K562 (cell line): ENCODE data around the gene FGFRL1. TPM values are rescaled to one million over a fixed set of nuclear protein-coding genes. Genes with fewer than 3 reads are reported as not detected.

Source experiments
- CREB1 ChIP-seq, 2 experiments: sonication (generic) in 1 of 2; formaldehyde crosslinking in 1 of 2; IDR thresholded peaks; 2 replicates each; pipeline versions ENCODE4 v1.6.1 to v1.8.0; 2012 to 2022; ENCODE audit warnings: inconsistent platforms in 1 of 2, mild to moderate bottlenecking in 1 of 2, missing genetic modification reagents in 1 of 2, moderate library complexity in 1 of 2
- ETV5 ChIP-seq: sonication (generic); formaldehyde crosslinking; IDR thresholded peaks from 2 replicates; pipeline ENCODE4 v1.4.0; 2020; ENCODE audit warnings: low read depth, mild to moderate bottlenecking, missing genetic modification reagents
- MCM2 ChIP-seq: fragments of 450-650 bp; IDR thresholded peaks from 2 replicates; pipeline ENCODE4 v1.6.1; 2017; ENCODE audit warnings: low read depth, mild to moderate bottlenecking
- NR2C2 ChIP-seq, 2 experiments: fragments of 200-800 bp in 1 of 2; sonication (Bioruptor generic) in 1 of 2; sonication (generic) in 1 of 2; formaldehyde crosslinking in 1 of 2; IDR thresholded peaks; 2 replicates each; pipeline versions ENCODE4 v1.6.1 to v1.8.0; 2016 to 2022; ENCODE audit warnings: mild to moderate bottlenecking in 1 of 2, missing compliant biosample characterization in 1 of 2, missing genetic modification characterization in 1 of 2, missing genetic modification reagents in 1 of 2
- SMARCA4 ChIP-seq: fragments of 450-650 bp; IDR thresholded peaks from 2 replicates; pipeline ENCODE4 v1.6.1; 2016
- TBL1XR1 ChIP-seq, 2 experiments: IDR thresholded peaks; 2 replicates each; pipeline ENCODE4 v1.6.1; 2012; ENCODE audit warnings: improper control_type of control experiment in 2 of 2, low read length in 2 of 2, mild to moderate bottlenecking in 1 of 2
- ZNF121 ChIP-seq: sonication (generic); formaldehyde crosslinking; conservative IDR thresholded peaks from 2 replicates; pipeline ENCODE4 v1.8.0; 2022; ENCODE audit warnings: missing genetic modification reagents
- polyA plus RNA-seq, 8 experiments: library from polyadenylated mRNA; depleted of rRNA in 4 of 8; stranded (reverse) in 5 of 8; unstranded in 3 of 8; fragments of >200 nt; fragmentation: Nextera tagmentation in 2 of 8; fragmentation: Illumina TruSeq in 1 of 8; extraction: Ambion mirVana in 2 of 8; extraction: Trizol in 1 of 8; gene quantifications; 2 replicates each; pipeline versions ENCODE4 v1.2.1 to v1.2.3, GENCODE V29; 2011 to 2014; ENCODE audit warnings: inconsistent platforms in 1 of 8, missing spikeins in 1 of 8
- total RNA-seq, 7 experiments: library from RNA; depleted of rRNA in 6 of 7; stranded (reverse); fragments of >200 nt in 6 of 7; fragmentation: Illumina TruSeq in 2 of 7; extraction: Trizol in 2 of 7; gene quantifications; 2 replicates each; pipeline versions ENCODE4 v1.2.1 to v1.2.3, GENCODE V29; 2011 to 2021; ENCODE audit warnings: low replicate concordance in 1 of 7
- TF ChIP-seq, protein P1 (sequence below), 2 experiments: fragments of 450-650 bp in 1 of 2; sonication (generic) in 1 of 2; formaldehyde crosslinking in 1 of 2; IDR thresholded peaks in 1 of 2; conservative IDR thresholded peaks in 1 of 2; 2 replicates each; pipeline versions ENCODE4 v1.6.1 to v1.8.1; 2016 to 2023; ENCODE audit warnings: mild to moderate bottlenecking in 2 of 2, moderate library complexity in 2 of 2, inconsistent platforms in 1 of 2, missing genetic modification reagents in 1 of 2
- TF ChIP-seq, protein P2 (sequence below): fragments of 200-800 bp; sonication (Bioruptor generic); IDR thresholded peaks from 2 replicates; pipeline ENCODE4 v1.6.1; 2016; ENCODE audit warnings: missing genetic modification characterization, missing compliant biosample characterization
- TF ChIP-seq, protein P3 (sequence below): fragments of 450-650 bp; IDR thresholded peaks from 2 replicates; pipeline ENCODE4 v1.6.1; 2017; ENCODE audit warnings: antibody characterized with exemption, mild to moderate bottlenecking
- TF ChIP-seq, protein P4 (sequence below): sonication (generic); formaldehyde crosslinking; IDR thresholded peaks from 2 replicates; pipeline ENCODE4 v1.8.1; 2023; ENCODE audit warnings: mild to moderate bottlenecking, missing genetic modification reagents

The FGFRL1 gene
- total and polyA plus RNA-seq, 9 of the 15 experiments (the other 6 are each of a cell fraction or from before 2014, with no cell fraction given): 0.34 to 49.9 (median 14.6) TPM

DNA sequence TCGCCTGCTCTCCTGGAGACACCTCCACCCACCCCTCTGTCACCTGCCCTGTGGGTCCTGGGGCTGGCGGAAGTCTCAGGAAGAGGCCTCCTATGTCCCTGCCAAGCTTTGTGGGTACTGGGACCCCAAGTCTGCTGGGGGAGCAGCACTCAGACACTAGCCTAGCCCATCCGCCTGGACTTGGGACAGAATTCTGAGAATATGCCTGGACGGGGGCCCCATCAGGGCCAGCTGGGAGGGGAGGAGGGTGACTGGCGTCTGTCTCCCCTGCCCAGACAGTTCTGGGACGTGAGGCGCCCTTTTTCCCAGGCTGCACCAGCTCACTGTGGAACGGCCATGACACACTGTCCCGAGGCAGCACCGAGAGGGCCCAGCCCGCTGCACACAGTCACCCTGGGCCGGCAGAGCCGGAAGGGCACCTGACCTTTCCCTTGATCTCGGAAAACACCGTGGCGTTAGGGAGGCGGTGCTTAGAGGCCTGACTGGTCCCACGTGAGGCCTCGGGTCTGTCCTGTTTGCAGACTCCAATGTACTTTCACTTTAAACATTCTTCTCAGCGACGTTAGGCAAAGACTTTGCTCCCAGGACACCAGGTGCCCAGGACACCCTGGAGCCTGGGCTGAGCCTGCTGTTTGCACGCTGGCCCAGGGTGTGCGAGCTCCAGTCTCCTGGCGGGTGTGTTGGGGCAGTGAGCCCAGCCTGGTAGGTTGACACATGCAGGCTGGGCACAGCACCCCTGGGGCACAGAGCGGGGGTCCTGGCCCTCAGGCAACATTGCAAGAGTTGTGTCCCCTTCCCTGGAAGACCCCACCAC lies 18.9 kb upstream of the FGFRL1 start (continued):
- TF ChIP-seq, protein P1, sequence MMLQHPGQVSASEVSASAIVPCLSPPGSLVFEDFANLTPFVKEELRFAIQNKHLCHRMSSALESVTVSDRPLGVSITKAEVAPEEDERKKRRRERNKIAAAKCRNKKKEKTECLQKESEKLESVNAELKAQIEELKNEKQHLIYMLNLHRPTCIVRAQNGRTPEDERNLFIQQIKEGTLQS (IDR thresholded peaks at IDR 0.05): peak; percentile 25; the same call in 1 of the 2 replicates
- TF ChIP-seq, protein P1 (CRISPR knock-in tag; conservative IDR thresholded peaks at IDR 0.05): peak; percentile 40; the same call in 1 of the 2 replicates
- TF ChIP-seq, protein P2, sequence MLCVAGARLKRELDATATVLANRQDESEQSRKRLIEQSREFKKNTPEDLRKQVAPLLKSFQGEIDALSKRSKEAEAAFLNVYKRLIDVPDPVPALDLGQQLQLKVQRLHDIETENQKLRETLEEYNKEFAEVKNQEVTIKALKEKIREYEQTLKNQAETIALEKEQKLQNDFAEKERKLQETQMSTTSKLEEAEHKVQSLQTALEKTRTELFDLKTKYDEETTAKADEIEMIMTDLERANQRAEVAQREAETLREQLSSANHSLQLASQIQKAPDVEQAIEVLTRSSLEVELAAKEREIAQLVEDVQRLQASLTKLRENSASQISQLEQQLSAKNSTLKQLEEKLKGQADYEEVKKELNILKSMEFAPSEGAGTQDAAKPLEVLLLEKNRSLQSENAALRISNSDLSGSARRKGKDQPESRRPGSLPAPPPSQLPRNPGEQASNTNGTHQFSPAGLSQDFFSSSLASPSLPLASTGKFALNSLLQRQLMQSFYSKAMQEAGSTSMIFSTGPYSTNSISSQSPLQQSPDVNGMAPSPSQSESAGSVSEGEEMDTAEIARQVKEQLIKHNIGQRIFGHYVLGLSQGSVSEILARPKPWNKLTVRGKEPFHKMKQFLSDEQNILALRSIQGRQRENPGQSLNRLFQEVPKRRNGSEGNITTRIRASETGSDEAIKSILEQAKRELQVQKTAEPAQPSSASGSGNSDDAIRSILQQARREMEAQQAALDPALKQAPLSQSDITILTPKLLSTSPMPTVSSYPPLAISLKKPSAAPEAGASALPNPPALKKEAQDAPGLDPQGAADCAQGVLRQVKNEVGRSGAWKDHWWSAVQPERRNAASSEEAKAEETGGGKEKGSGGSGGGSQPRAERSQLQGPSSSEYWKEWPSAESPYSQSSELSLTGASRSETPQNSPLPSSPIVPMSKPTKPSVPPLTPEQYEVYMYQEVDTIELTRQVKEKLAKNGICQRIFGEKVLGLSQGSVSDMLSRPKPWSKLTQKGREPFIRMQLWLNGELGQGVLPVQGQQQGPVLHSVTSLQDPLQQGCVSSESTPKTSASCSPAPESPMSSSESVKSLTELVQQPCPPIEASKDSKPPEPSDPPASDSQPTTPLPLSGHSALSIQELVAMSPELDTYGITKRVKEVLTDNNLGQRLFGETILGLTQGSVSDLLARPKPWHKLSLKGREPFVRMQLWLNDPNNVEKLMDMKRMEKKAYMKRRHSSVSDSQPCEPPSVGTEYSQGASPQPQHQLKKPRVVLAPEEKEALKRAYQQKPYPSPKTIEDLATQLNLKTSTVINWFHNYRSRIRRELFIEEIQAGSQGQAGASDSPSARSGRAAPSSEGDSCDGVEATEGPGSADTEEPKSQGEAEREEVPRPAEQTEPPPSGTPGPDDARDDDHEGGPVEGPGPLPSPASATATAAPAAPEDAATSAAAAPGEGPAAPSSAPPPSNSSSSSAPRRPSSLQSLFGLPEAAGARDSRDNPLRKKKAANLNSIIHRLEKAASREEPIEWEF (CRISPR knock-in tag): peak; percentile 12; the same call in 1 of the 2 replicates
- TF ChIP-seq, protein P3, sequence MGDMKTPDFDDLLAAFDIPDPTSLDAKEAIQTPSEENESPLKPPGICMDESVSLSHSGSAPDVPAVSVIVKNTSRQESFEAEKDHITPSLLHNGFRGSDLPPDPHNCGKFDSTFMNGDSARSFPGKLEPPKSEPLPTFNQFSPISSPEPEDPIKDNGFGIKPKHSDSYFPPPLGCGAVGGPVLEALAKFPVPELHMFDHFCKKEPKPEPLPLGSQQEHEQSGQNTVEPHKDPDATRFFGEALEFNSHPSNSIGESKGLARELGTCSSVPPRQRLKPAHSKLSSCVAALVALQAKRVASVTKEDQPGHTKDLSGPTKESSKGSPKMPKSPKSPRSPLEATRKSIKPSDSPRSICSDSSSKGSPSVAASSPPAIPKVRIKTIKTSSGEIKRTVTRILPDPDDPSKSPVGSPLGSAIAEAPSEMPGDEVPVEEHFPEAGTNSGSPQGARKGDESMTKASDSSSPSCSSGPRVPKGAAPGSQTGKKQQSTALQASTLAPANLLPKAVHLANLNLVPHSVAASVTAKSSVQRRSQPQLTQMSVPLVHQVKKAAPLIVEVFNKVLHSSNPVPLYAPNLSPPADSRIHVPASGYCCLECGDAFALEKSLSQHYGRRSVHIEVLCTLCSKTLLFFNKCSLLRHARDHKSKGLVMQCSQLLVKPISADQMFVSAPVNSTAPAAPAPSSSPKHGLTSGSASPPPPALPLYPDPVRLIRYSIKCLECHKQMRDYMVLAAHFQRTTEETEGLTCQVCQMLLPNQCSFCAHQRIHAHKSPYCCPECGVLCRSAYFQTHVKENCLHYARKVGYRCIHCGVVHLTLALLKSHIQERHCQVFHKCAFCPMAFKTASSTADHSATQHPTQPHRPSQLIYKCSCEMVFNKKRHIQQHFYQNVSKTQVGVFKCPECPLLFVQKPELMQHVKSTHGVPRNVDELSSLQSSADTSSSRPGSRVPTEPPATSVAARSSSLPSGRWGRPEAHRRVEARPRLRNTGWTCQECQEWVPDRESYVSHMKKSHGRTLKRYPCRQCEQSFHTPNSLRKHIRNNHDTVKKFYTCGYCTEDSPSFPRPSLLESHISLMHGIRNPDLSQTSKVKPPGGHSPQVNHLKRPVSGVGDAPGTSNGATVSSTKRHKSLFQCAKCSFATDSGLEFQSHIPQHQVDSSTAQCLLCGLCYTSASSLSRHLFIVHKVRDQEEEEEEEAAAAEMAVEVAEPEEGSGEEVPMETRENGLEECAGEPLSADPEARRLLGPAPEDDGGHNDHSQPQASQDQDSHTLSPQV: peak; percentile 81
- TF ChIP-seq SMARCA4 (no peak), ZNF121 (CRISPR knock-in tag) (no peak), CREB1 (IDR thresholded peaks at IDR 0.05) (peak; percentile 9; the same call in 1 of the 2 replicates), CREB1 (CRISPR knock-in tag; IDR thresholded peaks at IDR 0.05) (no peak), NR2C2 (CRISPR knock-in tag; IDR thresholded peaks at IDR 0.05) (peak; percentile 51; the same call in 1 of the 2 replicates), NR2C2 (tag; IDR thresholded peaks at IDR 0.05) (peak; percentile 89), MCM2 (no peak), ETV5 (peak; percentile 94), TBL1XR1 (IDR thresholded peaks at IDR 0.05; ENCODE audit: low read length in 2 of 2) (0 out of 4 replicates have a peak, but pooled peaks of 1 of the 2 experiments have one; percentile 25)
- TF ChIP-seq, protein P4, sequence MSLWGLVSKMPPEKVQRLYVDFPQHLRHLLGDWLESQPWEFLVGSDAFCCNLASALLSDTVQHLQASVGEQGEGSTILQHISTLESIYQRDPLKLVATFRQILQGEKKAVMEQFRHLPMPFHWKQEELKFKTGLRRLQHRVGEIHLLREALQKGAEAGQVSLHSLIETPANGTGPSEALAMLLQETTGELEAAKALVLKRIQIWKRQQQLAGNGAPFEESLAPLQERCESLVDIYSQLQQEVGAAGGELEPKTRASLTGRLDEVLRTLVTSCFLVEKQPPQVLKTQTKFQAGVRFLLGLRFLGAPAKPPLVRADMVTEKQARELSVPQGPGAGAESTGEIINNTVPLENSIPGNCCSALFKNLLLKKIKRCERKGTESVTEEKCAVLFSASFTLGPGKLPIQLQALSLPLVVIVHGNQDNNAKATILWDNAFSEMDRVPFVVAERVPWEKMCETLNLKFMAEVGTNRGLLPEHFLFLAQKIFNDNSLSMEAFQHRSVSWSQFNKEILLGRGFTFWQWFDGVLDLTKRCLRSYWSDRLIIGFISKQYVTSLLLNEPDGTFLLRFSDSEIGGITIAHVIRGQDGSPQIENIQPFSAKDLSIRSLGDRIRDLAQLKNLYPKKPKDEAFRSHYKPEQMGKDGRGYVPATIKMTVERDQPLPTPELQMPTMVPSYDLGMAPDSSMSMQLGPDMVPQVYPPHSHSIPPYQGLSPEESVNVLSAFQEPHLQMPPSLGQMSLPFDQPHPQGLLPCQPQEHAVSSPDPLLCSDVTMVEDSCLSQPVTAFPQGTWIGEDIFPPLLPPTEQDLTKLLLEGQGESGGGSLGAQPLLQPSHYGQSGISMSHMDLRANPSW (CRISPR knock-in tag): 0 out of 2 replicates have a peak, but pooled peaks have one; percentile 31
